ENCODE results near the gene PDS5A.

Gene PDS5A

DNA sequence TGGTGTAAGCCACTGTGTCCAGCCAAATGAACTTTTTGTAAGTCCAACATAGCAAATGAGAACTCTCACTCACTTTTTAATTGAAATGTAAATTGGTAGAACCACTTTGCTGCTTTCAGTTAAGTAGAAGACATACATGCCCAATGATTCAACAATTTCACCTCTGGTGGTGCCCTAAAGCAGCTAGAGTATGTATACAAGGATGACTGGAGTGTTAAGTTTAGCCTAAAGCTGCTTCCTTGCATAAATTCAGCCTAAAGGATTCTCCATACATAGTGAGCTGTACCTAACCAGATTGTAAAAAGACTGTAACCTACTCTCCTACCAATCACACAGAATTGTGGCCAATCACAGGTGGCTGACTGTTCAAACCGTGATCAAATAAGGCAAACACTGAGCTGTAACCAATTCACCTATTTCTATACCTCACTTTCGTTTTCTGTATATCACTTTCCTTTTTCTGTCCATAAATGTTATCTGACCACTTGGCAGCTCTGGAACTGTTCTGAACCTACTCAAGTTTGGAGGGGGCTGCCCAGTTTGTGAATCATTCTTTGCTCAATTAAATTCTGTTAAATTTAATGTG lies 39.9 kb downstream of the PDS5A start:
- peaks cover 3 to 20% (median 19%) of the 10 kb centered on the region in 5 donors for H3K4me1 ChIP-seq (ENCODE audit: control insufficient read depth in 5 of 5, insufficient read depth in 5 of 5, low read length in 5 of 5)
- no peaks in the 10 kb centered on the region for H3K9me3 ChIP-seq (ENCODE audit: control insufficient read depth in 5 of 5, low read length in 5 of 5)
- H3K9ac ChIP-seq (ENCODE audit: low read length in 5 of 5): no peak overlapping the region
- H3K4me3 ChIP-seq (ENCODE audit: low read depth in 1 of 5, low read length in 5 of 5): no peak overlapping the region
- H3K27ac ChIP-seq (ENCODE audit: low read depth, low read length): no peak overlapping the region
- H3K36me3 ChIP-seq (ENCODE audit: control insufficient read depth in 5 of 5, insufficient read depth in 5 of 5, low read length in 5 of 5): no peaks in the 10 kb centered on the region
- no peaks in the 10 kb centered on the region for H3K27me3 ChIP-seq (ENCODE audit: control insufficient read depth in 5 of 5, insufficient read depth in 4 of 5, low read length in 5 of 5)

DNA sequence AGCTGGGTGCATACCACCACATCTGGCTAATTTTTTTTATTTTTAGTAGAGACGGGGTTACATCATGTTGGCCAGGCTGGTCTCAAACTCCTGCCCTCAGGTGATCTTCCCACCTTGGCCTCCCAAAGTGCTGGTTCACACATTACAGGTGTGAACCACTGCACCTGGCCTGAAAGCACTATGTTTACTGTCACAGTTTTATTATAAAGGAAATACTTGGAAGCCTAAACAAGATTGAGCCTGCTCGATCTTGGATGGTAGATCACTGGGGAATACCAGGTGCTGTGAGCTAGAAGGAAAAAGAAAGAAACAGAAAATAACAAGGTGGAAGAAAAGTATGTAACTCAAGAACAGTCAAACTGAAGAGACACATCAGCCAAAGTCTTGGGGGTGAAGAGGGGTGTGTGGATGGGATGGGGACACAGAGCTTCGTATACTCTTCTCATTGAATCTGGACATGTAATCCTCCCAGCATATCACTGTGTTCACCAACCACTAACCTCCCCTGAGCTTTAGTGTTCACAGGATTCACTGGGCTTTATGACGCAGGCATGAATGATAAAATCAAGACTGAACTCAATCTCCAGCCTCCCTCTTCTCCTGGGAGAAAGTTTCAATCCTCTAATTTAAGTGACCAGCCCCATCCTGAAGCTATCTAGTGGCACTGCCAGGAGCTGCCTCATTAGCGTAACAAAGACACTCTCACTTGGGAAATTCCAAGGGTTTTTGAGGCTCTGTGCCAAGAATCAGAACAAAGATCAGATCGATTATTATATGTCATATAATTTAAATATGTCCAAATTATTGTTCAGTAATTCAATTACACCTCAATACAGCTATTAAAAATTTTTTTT lies 40.9 kb downstream of the PDS5A start:
- Histone ChIP-seq H3K27ac (ENCODE audit: low read depth, low read length) (no peak overlapping the region), H3K9me3 (ENCODE audit: control insufficient read depth in 5 of 5, low read length in 5 of 5) (no peaks in the 10 kb centered on the region), H3K27me3 (ENCODE audit: control insufficient read depth in 5 of 5, insufficient read depth in 4 of 5, low read length in 5 of 5) (no peaks in the 10 kb centered on the region), H3K4me3 (ENCODE audit: low read depth in 1 of 5, low read length in 5 of 5) (no peak overlapping the region), H3K4me1 (ENCODE audit: control insufficient read depth in 5 of 5, insufficient read depth in 5 of 5, low read length in 5 of 5) (peaks cover 3 to 20% (median 16%) of the 10 kb centered on the region in 5 donors), H3K36me3 (ENCODE audit: control insufficient read depth in 5 of 5, insufficient read depth in 5 of 5, low read length in 5 of 5) (no peaks in the 10 kb centered on the region), H3K9ac (ENCODE audit: low read length in 5 of 5) (no peak overlapping the region)

DNA sequence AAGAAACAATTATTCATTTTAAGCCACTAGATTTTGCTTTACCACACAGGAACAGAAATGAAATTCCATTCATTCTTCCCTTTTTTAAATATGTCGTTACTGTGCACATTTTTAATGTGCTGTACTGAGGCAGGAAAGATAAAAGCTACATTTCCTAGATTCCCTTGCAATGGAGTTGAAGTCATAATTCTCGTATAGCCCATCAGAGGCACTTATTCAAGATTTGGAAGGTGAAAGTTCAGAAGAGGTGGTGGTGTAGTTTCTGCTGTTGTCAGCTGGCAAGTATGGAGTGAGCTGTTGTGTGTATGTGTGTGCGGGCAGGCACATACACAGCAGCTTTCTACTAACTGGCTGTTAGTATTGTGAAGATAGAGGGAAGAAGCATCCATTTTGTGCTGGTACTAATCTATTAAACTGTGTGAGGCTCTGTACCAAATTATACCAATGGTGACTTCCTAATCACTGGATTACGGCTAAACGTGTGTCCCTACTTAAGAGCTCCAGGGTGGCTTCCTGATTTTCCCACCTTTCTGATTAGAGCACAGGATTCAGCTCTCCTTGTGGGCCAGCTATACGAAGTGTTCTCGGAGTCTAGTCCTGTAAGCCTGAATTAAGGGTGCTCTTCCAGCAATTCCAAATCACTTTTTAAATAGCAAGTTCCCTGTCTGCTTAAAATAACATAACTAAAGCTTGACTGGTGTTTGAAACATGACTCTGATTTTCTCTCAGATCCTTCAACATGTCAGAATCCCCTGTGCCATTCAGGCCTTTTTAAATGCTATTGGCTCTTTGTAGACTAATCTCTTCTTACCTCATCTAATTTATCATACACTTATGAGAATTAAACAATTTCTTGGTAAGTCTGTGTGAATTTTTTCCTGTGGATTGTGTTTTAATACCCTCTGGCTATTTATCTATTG lies 43.8 kb downstream of the PDS5A start:
- Histone ChIP-seq H3K9me3 (ENCODE audit: control insufficient read depth in 5 of 5, low read length in 5 of 5) (no peaks in the 10 kb centered on the region), H3K27me3 (ENCODE audit: control insufficient read depth in 5 of 5, insufficient read depth in 4 of 5, low read length in 5 of 5) (no peaks in the 10 kb centered on the region), H3K4me3 (ENCODE audit: low read depth in 1 of 5, low read length in 5 of 5) (peak overlapping the region in 1 of 5 donors; percentile 6), H3K4me1 (ENCODE audit: control insufficient read depth in 5 of 5, insufficient read depth in 5 of 5, low read length in 5 of 5) (peaks cover 3 to 17% (median 16%) of the 10 kb centered on the region in 5 donors), H3K9ac (ENCODE audit: low read length in 5 of 5) (peak overlapping the region in 1 of 5 donors; percentile 73), H3K27ac (ENCODE audit: low read depth, low read length) (no peak overlapping the region), H3K36me3 (ENCODE audit: control insufficient read depth in 5 of 5, insufficient read depth in 5 of 5, low read length in 5 of 5) (no peaks in the 10 kb centered on the region)

DNA sequence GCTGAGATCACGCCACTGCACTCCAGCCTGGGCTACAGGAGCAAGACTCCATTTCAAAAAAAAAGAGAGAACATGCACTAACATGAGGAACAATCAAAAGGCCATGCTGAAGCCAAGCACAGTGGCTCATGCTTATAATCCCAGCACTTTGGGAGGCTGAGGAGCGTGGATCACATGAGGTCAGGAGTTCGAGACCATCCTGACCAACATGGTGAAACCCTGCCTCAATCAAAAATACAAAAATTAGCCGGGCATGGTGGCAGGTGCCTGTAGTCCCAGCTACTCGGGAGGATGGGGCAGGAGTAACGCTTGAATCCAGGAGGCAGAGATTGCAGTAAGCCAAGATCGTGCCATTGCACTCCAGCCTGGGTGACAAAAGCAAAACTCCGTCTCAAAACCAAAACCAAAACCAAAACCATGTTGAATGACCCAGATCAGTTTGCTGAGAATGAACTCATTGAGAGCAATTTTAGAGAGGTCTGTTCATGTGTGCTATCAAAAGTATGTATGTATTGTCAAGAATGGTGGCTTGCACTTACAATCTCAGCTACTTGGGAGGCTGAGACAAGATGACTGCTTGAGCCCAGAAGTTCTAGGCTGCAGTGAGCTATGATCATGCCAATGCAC lies 44.8 kb downstream of the PDS5A start:
- no peaks in the 10 kb centered on the region for H3K27me3 ChIP-seq (ENCODE audit: control insufficient read depth in 5 of 5, insufficient read depth in 4 of 5, low read length in 5 of 5)
- H3K4me1 ChIP-seq (ENCODE audit: control insufficient read depth in 5 of 5, insufficient read depth in 5 of 5, low read length in 5 of 5): peaks cover 3 to 20% (median 16%) of the 10 kb centered on the region in 5 donors
- H3K36me3 ChIP-seq (ENCODE audit: control insufficient read depth in 5 of 5, insufficient read depth in 5 of 5, low read length in 5 of 5): peaks cover 0 to under 1% (median 0%) of the 10 kb centered on the region in 5 donors
- H3K4me3 ChIP-seq (ENCODE audit: low read depth in 1 of 5, low read length in 5 of 5): peak overlapping the region in 1 of 5 donors; percentile 35
- H3K9ac ChIP-seq (ENCODE audit: low read length in 5 of 5): no peak overlapping the region
- no peak overlapping the region for H3K27ac ChIP-seq (ENCODE audit: low read depth, low read length)
- no peaks in the 10 kb centered on the region for H3K9me3 ChIP-seq (ENCODE audit: control insufficient read depth in 5 of 5, low read length in 5 of 5)

- no peak overlapping the region for H3K4me3 ChIP-seq (ENCODE audit: low read depth in 1 of 5, low read length in 5 of 5)
- no peaks in the 10 kb centered on the region for H3K27me3 ChIP-seq (ENCODE audit: control insufficient read depth in 5 of 5, insufficient read depth in 4 of 5, low read length in 5 of 5)
- no peaks in the 10 kb centered on the region for H3K9me3 ChIP-seq (ENCODE audit: control insufficient read depth in 5 of 5, low read length in 5 of 5)
- peaks cover 0 to 8% (median 0%) of the 10 kb centered on the region in 5 donors for H3K36me3 ChIP-seq (ENCODE audit: control insufficient read depth in 5 of 5, insufficient read depth in 5 of 5, low read length in 5 of 5)
- H3K27ac ChIP-seq (ENCODE audit: low read depth, low read length): no peak overlapping the region
- no peak overlapping the region for H3K9ac ChIP-seq (ENCODE audit: low read length in 5 of 5)
- H3K4me1 ChIP-seq (ENCODE audit: control insufficient read depth in 5 of 5, insufficient read depth in 5 of 5, low read length in 5 of 5): peaks cover 3 to 20% (median 16%) of the 10 kb centered on the region in 5 donors
Observed at GRCh38 chr4:39931441-39931901, 46.2 kb downstream of the PDS5A start.

DNA sequence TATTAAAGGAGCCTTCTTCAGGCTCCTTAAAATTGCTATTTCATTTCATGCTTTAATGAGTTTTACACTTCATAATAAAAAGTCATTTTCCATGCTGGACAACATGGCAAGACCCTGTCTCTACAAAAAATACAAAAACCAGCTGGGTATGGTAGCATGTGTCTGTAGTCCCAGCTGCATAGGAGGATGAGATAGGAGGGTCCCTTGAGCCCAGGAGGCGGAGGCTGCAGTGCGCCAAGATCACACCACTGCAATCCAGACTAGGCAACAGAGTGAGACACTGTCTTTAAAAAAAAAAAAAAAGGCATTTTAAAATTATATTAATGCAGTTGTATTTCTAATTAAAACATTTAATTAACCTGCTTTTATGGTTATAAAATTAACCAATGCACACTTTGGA lies 49.2 kb downstream of the PDS5A start:
- Histone ChIP-seq H3K9ac (ENCODE audit: low read length in 5 of 5) (no peak overlapping the region), H3K9me3 (ENCODE audit: control insufficient read depth in 5 of 5, low read length in 5 of 5) (no peaks in the 10 kb centered on the region), H3K36me3 (ENCODE audit: control insufficient read depth in 5 of 5, insufficient read depth in 5 of 5, low read length in 5 of 5) (peaks cover 3 to 13% (median 5%) of the 10 kb centered on the region in 5 donors), H3K4me3 (ENCODE audit: low read depth in 1 of 5, low read length in 5 of 5) (no peak overlapping the region), H3K4me1 (ENCODE audit: control insufficient read depth in 5 of 5, insufficient read depth in 5 of 5, low read length in 5 of 5) (peaks cover 0 to 12% (median 6%) of the 10 kb centered on the region in 5 donors), H3K27me3 (ENCODE audit: control insufficient read depth in 5 of 5, insufficient read depth in 4 of 5, low read length in 5 of 5) (no peaks in the 10 kb centered on the region), H3K27ac (ENCODE audit: low read depth, low read length) (no peak overlapping the region)

GRCh38 chr4:39924014-39924413 lies 53.7 kb downstream of the PDS5A start:
- H3K4me1 ChIP-seq (ENCODE audit: control insufficient read depth in 5 of 5, insufficient read depth in 5 of 5, low read length in 5 of 5): peaks cover 0 to 3% (median 0%) of the 10 kb centered on the region in 5 donors
- no peaks in the 10 kb centered on the region for H3K9me3 ChIP-seq (ENCODE audit: control insufficient read depth in 5 of 5, low read length in 5 of 5)
- peaks cover 8 to 21% (median 13%) of the 10 kb centered on the region in 5 donors for H3K36me3 ChIP-seq (ENCODE audit: control insufficient read depth in 5 of 5, insufficient read depth in 5 of 5, low read length in 5 of 5)
- H3K27me3 ChIP-seq (ENCODE audit: control insufficient read depth in 5 of 5, insufficient read depth in 4 of 5, low read length in 5 of 5): no peaks in the 10 kb centered on the region
- H3K4me3 ChIP-seq (ENCODE audit: low read depth in 1 of 5, low read length in 5 of 5): no peak overlapping the region
- H3K27ac ChIP-seq (ENCODE audit: low read depth, low read length): no peak overlapping the region
- H3K9ac ChIP-seq (ENCODE audit: low read length in 5 of 5): no peak overlapping the region

- Histone ChIP-seq H3K4me3 (ENCODE audit: low read depth in 1 of 5, low read length in 5 of 5) (no peak overlapping the region), H3K27ac (ENCODE audit: low read depth, low read length) (no peak overlapping the region), H3K36me3 (ENCODE audit: control insufficient read depth in 5 of 5, insufficient read depth in 5 of 5, low read length in 5 of 5) (peaks cover 8 to 28% (median 17%) of the 10 kb centered on the region in 5 donors), H3K9ac (ENCODE audit: low read length in 5 of 5) (no peak overlapping the region), H3K4me1 (ENCODE audit: control insufficient read depth in 5 of 5, insufficient read depth in 5 of 5, low read length in 5 of 5) (no peaks in the 10 kb centered on the region), H3K9me3 (ENCODE audit: control insufficient read depth in 5 of 5, low read length in 5 of 5) (no peaks in the 10 kb centered on the region), H3K27me3 (ENCODE audit: control insufficient read depth in 5 of 5, insufficient read depth in 4 of 5, low read length in 5 of 5) (no peaks in the 10 kb centered on the region)
Observed at GRCh38 chr4:39922399-39922798, 55.3 kb downstream of the PDS5A start.

- peaks cover 20 to 59% (median 27%) of the 10 kb centered on the region in 5 donors for H3K36me3 ChIP-seq (ENCODE audit: control insufficient read depth in 5 of 5, insufficient read depth in 5 of 5, low read length in 5 of 5)
Observed at GRCh38 chr4:39913471-39913870, 64.2 kb downstream of the PDS5A start.

More at GRCh38 chr4:39913471-39913870, 64.2 kb downstream of the PDS5A start:
- peaks cover 0 to 4% (median 0%) of the 10 kb centered on the region in 5 donors for H3K4me1 ChIP-seq (ENCODE audit: control insufficient read depth in 5 of 5, insufficient read depth in 5 of 5, low read length in 5 of 5)
- no peak overlapping the region for H3K27ac ChIP-seq (ENCODE audit: low read depth, low read length)
- H3K4me3 ChIP-seq (ENCODE audit: low read depth in 1 of 5, low read length in 5 of 5): no peak overlapping the region
- H3K27me3 ChIP-seq (ENCODE audit: control insufficient read depth in 5 of 5, insufficient read depth in 4 of 5, low read length in 5 of 5): no peaks in the 10 kb centered on the region
- H3K9ac ChIP-seq (ENCODE audit: low read length in 5 of 5): no peak overlapping the region
- no peaks in the 10 kb centered on the region for H3K9me3 ChIP-seq (ENCODE audit: control insufficient read depth in 5 of 5, low read length in 5 of 5)
